NK-92 treated with Interleukin-12 subunit alpha and Interleukin-12 subunit beta, amount 100 ng/mL, for 24 hours (cell line): Measurements from ENCODE around the gene CD209.

Experiments
- DNase-seq: peaks from one replicate; lab custom pipeline; 2025; lab: John Stamatoyannopoulos, UW

Gene CD209

DNA sequence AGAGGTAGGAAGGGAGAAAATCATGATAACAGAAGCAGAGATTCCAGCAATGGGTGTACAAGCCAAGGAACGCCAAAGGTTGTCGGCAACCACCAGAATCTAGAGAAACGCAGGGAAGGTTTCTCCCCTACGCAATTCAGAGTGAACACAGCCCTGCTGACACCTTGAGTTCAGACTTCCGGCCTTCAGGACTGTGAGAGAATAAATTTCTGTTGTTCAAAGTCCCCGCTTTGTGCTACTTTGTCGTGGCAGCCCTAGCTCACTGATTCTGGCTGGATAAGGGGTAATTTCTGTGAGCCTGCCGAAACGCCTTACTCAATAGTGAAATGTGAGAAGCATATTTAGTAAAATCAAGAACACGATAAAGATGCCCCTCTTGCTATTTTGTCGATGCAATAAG lies 10.1 kb downstream of the CD209 start:
- DNase-seq: no peak

DNA sequence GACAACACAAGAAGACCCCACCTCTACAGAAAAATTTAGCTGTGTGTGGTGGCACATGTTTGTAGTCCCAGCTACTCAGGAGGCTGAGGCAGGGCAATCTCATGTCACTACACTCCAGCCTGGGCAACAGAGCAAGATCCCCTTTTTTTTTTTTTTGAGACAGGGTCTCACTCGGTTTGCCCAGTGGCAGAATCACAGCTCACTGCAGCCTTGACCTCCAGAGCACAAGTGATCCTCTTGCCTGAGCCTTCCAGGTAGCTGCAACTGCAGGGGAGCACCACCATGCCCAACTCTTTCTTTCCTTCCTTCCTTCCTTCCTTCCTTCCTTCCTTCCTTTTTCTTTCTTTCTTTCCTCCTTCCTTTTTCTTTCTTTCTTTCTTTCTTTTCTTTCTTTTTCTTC lies 11.2 kb downstream of the CD209 start:
- DNase-seq: no peak

DNA sequence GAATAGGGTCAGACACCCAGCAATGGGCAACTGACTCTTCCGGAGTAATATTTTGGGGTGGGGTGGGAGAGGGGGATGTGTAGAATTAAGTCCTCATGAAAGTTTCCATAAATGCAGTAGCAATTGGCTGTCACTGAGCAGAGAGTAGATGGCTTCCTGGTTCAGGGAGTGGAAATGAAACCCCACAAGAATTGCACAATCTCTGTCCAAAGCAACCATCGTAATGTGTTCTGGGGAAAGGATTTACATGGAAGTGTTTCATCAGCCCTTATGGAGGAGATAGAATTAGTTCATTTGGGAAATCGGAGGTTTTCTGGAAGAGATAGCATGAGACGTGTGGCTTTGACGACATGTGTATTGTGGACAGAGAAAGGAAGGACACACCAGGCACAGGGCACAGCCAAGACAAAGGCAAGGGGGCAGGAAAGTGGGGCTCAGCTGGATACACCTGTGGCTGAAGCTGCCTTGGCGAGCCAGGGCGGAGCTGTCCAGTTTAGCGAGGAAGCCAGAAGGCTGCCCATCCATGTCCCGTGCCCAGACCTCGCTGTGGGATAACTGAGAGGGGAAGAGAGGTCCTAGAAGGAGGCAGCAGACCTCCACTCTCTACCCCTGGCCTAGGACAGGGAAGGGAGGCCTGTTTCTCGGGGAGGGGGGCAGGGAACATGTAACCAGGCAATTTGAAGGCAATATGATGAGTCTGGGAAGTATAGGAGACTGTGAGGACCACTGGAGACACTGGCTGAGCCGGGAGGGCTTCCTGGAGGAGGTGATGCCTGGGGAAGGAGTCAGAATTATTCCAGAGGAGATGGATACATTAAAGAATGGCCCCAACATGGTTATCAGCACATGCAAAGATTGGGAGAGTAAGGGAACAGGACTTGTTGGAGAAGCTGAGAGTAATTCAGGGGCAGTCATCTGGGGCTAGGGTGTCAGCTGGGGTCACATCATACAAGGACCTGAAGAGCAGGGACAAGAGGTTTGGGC lies 12.8 kb downstream of the CD209 start:
- DNase-seq: no peak

DNA sequence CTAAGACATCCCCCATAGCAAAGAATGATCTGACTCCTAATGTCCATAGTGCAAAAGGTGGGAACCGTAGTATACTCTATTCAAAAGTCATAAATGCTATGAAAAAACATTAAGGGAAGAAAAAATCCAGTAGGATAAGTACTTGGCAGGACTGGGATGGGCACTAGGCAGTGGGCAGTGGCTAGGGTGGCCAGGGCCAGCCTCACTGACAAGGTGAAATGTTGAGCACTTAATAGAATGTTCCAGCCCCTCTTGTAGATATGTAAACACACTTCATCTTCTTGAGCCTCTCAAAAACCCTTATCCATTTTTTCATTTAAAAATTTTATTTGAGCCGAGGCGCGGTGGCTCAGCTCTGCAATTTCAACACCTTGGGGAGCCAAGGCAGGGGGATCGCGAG lies 14.0 kb downstream of the CD209 start:
- no peak for DNase-seq

DNA sequence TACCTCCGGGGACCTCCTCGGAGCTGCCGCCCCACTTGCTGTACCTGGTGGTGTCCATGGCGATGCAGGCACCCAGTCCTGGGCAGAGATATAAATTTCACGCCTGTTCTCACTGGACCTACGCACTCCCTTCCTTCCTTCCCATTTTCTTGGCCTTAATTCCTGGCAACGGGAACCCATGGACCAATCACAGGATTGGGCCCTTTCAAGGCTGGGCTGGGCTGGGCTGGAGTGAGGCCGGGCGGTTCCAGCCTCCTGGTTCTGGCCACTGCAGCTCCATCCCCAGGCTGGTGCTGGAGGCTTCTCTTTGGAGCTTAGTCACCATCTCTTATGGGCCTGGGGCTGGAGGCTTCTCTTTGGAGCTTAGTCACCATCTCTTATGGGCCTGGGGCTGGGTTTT lies 15.3 kb downstream of the CD209 start, which contains the start of gene CLEC4G:
TSS of gene CLEC4G (minus strand) at position 66 of the 400 bp plus-strand sequence. CDS start at position 58, 8 bp downstream.
- DNase-seq: no peak

DNA sequence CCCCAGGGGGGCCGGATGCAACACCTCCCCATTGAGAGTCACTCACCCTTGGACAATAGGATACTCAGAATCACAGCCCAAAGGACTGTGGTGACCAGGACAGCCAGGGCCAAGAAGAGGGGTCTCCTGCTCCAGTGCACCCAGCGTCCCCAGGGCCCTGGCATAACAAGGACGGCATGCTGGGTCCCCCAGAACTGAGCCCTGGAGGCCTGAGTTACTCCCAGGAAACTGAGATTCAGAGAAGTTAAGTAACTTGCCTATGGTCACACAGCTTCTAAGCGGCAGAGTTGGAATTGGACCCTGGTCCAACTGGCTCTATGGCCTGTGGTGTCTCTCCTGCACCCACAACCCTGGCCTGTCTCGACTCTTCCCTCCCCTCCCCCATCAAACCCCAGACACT lies 15.7 kb downstream of the CD209 start:
- DNase-seq: no peak

DNA sequence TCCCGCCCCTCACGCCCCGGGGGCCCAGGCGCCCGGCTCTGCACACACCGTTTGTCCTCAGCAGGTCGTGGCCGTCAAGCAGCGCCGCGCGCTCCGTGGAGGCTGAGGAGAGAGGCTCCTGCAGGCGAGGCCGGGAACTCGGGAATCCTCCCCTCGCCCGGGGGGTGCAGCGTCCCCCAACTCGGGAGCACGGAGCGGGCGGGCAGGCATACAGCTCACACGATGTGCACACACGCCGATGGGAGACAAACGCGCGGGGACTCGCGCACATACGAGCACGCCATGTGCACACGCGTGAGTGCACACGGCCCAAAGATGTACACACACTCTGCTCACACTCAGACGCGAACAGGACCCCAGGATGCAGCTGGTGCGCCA lies 16.1 kb downstream of the CD209 start:
- DNase-seq: no peak

DNA sequence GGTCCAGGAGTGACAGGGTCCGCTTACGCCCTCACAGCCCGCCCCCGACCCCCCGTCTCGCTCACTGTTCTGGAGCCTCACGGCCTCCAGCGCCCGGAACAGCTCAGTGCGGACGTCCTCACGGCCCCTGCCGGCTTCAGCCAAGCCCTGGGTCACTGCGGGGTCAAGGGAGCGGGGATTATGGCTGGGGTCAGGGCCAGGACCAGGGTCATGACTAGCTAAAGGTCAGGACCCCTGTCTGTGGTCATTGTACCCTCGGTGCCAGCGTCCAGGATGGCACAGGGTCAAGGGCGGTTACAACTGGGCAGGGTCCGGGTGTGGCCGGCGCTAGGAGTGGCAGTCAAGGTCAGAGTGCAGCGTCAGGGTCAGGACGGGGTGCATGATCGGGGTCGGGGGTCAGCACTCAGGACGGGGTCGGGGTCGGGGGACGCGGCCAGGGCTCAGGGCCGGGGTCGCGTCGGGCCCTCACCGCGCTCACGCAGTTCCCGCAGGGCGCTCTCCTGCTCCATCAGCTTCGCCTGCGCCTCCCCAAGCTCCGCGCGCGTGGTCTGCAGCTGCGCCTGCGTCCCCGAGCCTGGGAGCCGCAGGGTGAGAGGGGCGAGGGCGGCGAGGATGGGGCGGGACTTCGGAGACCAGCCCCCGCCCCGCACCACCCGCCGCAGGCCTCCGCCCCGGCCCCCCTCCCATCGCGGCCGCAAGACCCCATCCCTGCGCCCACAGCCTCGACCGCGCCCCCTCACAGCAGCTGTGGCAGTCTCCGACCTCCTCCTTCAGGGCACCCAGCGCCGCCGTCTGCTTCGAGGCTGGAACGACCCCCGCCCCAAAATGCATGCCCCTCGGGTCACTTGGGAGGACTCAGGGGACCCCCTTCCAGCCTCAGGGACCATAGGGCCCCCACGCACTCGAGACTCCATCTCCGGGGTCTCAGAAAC lies 16.8 kb downstream of the CD209 start:
- no peak for DNase-seq

DNA sequence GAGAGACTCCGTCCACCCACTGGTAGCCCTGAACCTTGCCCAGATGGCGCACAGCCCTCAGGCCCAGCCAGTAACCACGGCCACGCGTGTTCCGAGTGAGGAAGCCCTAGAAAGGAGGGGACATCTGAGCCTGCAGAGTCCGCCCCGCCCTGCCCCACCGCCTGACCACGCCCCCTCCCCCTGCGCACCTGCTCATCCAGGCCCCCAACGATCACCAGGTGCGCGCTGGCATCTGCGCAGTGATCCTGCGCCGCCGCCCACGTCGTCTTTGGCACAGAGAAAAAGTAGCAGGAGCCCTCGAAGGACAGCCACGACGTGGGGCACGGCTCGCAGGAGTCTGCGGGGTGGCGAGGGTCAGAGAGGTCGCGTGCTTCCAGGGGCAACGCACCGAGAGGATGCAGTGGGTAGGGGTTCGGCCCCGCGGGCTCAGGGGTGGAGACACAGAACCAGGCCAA lies 17.5 kb downstream of the CD209 start:
- DNase-seq: no peak

DNA sequence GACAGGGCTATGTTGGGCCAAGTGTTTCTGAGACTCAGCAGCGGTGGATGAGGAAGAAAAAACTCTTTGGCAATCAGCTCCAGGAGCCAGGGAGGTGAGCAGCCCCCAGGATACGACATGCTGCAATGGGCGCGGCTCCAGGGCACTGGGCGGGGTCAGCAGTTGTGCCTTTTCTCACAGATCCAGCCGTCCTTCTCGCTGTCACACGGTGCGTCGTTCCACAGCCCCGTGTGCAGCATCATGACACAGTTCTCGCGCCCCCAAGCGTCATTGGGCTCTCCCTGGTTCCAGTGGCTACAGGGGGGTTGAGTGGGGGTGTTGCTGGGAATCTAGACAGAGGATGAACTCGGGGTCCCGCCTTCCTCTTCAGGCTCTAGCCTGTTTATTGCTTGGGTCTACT lies 18.1 kb downstream of the CD209 start:
- DNase-seq: no peak

DNA sequence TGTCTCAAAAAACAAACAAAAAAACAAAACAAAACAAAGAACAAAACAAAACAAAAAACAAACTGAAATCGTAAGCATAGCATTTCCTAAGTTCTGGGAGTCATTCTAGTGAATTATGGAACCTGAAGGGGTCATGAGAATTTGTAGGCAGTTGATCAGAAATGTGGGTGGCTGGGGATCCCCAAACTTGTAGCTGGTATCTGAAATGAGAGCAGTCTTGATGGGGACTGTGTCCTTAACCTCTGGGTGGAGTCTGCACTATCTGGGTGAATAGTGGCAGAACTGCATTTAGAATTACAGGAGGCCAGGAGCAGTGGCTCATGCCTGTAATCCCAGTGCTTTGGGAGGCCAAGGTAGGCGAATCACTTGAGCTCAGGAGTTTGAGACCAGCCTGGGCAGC lies 21.5 kb downstream of the CD209 start:
- no peak for DNase-seq

DNA sequence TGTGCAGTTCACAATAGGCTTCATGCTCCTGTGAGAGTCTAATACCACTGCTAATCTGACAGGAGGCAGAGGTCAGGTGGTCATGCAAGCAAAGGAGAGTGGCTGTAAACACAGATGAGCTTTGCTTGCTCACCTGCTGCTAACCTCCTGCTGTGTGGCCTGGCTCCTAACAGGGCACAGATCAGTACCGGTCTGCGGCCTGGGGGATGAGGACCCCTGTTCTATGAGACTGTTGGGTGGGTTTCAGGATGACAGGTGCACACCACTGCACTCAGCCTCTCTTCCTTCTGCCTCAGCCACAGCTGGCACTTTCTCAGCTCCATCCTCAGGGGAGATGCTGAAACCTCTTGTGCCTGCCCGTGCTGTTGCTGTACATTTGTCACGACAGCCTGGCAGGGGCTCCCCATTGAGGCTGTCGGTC lies 25.1 kb downstream of the CD209 start:
- DNase-seq: no peak

DNA sequence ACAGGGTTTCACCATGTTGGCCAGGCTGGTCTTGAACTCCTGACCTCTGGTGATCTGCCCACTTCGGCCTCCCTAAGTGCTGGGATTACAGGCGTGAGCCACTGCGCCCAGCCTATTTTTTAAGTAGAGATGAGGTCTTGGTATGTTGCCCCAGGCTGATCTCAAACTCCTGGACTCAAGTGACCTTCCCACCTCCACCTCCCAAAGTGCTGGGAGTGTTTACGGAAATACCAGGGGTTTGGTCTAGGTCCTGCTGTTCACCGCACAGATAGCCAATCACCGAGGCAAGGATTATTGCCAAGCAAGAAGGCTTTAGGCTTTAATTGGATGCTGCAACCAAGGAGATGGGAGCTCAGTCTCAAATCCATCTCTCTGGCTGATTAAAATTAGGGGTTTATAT lies 27.0 kb downstream of the CD209 start:
- no peak for DNase-seq

DNA sequence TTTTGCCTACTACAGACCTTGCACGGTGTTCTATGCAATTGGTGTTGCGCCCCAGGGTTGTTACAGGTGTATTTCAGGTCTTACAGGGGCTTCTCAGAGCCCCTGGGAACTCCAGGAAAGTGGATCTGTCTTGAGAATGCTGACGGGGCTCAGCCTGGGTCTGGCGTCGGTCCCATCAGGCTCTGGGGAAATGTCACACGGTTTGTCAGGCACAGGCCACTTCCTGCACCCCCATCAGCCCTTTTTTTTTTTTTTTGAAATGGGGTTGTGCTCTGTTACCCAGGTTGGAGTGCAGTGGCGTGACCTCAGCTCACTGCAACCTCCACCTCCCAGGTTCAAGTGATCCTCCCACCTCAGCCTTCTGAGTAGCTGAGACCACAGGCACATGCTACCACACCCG lies 28.7 kb downstream of the CD209 start:
- no peak for DNase-seq

DNA sequence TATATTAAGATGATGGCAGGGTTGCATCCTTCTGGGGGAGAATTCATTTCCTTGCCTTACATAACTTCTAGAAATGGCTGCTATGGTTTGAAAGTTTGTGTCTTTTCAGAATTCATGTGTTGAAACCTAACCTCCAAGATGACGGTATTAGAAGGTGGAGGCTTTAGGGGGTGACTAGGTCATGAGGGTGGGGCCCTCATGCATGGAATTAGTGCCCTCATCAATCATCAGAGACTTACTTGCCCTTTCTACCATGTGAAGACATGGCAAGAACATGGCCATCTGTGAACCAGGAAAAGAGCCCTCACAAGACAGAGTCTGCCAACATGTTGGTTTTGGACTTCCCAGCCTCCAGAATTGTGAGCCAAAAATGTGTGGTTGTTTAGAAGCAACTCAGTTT lies 30.6 kb downstream of the CD209 start:
- no peak for DNase-seq

DNA sequence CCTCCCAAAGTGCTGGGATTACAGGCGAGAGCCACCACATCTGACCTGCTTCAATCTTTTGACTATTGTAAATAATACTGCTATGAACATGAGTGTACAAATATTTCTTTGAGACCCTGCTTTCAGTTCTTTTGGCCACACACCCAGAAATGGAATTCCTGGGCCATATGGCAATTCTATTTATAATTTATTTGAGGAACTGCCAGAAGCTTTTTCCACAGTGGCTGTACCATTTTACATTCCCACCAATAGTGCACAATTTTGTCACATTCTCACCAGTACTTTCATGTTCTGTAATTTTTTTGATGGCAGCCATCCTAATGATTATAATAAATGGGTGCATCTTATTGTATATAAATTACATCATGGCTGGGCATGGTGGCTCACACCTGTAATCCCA lies 31.7 kb downstream of the CD209 start:
- no peak for DNase-seq

DNA sequence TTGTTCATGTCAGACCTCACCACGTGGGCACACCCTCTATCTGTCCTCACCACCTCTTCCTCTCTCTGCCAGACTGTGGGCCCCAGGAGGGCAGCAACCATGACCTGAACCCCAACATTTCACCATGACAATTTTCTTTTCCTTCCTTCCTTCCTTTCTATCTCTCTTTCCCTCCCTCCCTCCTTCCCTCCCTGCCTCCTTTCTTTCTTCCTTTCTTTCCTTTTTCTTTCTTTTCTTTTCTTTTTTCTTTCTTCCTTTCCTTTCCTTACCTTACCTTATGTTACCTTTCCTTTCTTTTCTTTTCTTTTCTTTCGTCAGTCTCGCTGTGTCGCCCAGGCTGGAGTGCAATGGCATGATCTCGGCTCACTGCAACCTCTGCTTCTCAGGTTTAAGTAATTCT lies 36.7 kb downstream of the CD209 start:
- DNase-seq: no peak

DNA sequence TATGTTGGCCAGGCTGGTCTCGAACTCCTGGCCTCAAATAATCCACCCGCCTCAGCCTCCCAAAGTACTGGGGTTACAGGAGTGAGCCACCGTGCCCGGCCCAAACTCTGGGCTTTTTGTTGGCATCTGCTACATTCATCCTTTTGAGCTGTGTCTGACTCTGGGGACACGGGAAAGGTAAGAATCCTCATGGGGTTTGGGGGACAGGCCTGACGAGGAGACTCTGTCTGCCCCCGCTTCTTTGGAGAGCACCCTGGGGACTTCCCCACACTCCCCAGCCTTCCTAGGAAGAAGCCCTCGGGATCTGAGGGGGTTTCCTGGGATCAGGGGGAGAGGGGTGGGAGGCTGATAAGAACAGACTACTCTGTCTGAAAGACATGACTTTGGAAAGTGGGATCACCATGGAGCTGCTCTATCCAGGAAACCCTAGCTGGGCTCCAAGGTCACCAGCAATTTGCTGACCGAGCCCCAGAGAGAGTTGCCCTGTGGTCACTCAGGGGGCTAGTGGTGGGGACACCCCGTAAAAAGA lies 37.3 kb downstream of the CD209 start:
- no peak for DNase-seq

DNA sequence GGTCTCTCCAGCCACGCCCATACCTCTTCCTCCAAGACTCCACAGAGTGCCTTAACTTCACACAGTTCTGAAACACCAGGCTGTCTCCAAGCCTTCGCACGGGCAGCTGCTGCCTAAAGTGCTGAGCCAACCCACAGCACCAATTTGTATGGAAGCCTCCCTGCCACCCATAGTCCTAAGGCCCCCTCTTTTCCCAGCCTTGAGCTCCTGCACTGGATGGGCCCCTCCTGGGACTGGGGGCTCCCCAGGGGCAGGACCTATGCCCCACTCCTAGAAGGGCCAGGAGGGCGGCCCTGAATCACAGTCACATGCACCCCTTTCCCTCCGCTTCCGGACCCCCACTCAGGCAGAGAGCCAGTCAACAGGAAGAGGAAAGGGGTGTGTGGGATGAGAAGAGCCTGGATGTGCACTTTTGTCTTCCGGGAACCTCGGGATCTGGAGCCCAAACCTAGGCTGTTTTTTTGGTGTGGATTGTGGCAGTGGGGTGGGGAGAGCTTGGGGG lies 40.3 kb downstream of the CD209 start:
- no peak for DNase-seq

DNA sequence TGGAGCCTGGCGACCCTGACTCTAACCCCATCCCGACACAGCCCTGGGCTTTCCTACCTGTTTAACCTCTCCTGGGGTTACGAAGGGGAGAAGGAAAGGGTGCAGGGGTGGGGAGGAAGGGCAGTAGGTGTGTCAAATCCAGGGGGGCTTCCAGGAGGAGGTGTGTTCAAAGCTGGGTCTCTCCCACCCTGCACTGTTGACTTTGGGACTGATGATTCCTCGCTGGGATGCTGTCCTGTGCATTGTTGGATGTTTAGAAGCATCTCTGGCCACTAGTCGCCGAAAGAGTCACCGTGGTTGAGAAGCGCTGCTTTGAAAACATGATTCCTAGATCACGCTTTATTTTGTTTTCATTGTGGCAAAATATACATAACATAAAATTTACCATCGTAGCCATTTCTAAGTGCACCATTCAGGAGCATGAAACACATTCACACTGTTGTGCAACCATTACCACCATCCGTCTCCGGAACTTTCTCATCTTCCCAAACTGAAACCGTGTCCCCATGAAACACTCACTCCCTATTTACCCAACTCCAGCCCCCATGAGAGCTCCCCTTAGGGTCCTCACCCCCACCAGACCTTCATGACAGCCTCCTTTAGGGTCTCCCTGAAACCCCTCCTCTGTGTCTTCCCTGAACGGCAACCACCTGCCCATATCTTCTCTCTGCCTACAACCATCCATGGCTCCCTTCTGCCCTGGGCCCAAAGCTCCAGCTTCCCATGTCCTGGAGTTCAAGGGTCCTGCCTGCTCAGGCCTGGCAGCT lies 41.0 kb downstream of the CD209 start:
- no peak for DNase-seq

DNA sequence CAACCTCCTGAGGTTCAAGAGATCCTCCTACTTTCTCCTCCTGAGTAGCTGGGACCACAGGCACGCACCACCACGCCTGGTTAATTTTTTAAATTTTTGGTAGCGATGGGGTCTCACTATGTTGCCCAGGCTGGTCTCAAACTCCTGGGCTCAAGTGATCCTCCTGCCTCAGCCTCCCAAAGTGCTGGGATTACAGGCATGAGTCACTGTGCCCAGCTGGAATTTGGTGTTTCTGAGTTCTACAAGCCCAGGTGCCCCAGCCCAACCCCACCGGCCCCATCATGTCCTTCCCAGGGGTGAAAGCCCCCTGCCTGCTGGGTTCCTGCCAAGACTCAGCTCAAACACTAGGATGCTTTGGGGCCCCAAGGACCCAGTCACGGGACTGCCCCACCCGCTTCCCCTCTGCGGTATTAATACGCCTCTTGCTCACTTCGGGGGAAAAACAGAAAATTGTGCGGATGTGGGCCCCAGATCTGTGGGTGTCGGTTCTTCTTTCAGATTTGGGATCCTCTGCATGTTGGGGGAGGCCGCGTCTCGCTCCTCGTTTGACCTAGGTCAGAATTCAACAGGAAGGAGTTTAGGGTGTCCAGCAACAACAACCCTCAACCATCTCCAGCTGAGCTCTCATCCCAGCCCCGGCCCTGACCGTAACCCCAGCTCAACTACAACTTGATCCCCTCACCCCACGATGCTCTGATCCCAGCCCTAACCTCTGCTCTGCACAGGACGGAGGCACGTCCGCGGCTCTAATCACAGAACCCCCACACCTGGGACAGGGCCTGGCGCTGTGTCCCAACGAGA lies 41.7 kb downstream of the CD209 start:
- DNase-seq: no peak
